HCT116 (cell line): ENCODE results near the gene SLC16A3. TPM values are rescaled to one million over a fixed set of nuclear protein-coding genes. Genes with fewer than 3 reads are reported as not detected.
A peak's percentile ranks its signal among the peaks of the same experiment; 100 is the strongest.

Experiments used
- ATAC-seq: fragments of 200-7000 bp; cut with Tn5 transposase; 2 replicates; pipeline ENCODE4 v1.9.1; 2020; ENCODE audit warnings: mild to moderate bottlenecking, moderate library complexity
- BruUV-seq: library from RNA; stranded (reverse); fragments of 400-500 nt; replicated peaks from 2 replicates; lab custom pipeline; 2021; lab: Mats Ljungman, UMichigan
- CTCF ChIA-PET: fragments of 300-600 bp; sonication (Branson Sonifier 250); formaldehyde crosslinking; loops from one replicate; lab custom pipeline; 2021; ENCODE audit warnings: antibody characterized with exemption; lab: Charles Lee
- POLR2A ChIA-PET: fragments of 300-600, 350-600 bp; sonication (Branson Sonifier 250); formaldehyde crosslinking; loops from one replicate; lab custom pipeline; 2021; ENCODE audit warnings: antibody characterized with exemption; lab: Charles Lee
- RAD21 ChIA-PET, 2 experiments: fragments of 300-600 bp; sonication (Branson Sonifier 250); formaldehyde crosslinking; loops; one replicate each; lab custom pipeline; 2023; ENCODE audit warnings: low total read pairs in 2 of 2; ENCODE audit not compliant: uncharacterized antibody in 2 of 2, unreplicated experiment in 2 of 2, low non-redundant PET in 1 of 2; lab: Charles Lee
- DNase-seq: peaks from one replicate; pipeline ENCODE4 v3.0.0-alpha.2; 2010; ENCODE audit warnings: low read depth, low spot score
- H2AFZ ChIP-seq: fragments of 200-600 bp; shearing (Covaris generic), sonication (generic); 2 replicates; pipeline ENCODE4 v1.6.1; 2017; ENCODE audit warnings: low read depth, mixed run types, mixed read lengths, antibody characterized with exemption, low read length; ENCODE audit not compliant: poor library complexity, severe bottlenecking
- H3K27ac ChIP-seq: 2 replicates; pipeline ENCODE4 v1.5.1; 2012; ENCODE audit warnings: low read depth, low read length
- H3K27me3 ChIP-seq: fragments of 200-600 bp; sonication (generic); 2 replicates; pipeline ENCODE4 v1.6.1; 2016; ENCODE audit warnings: mixed run types, low read length, mixed read lengths; ENCODE audit not compliant: insufficient read depth
- H3K36me3 ChIP-seq, 2 experiments: fragments of 200-500 bp in 1 of 2; fragments of 200-600 bp in 1 of 2; sonication (Bioruptor generic) in 1 of 2; sonication (generic) in 1 of 2; 2 replicates each; pipeline versions ENCODE4 v1.5.1 to v1.6.1; 2014 to 2016; ENCODE audit warnings: low read length in 2 of 2, inconsistent platforms in 1 of 2, mixed read lengths in 1 of 2, mixed run types in 1 of 2; ENCODE audit not compliant: insufficient read depth in 2 of 2, control insufficient read depth in 1 of 2
- H3K4me1 ChIP-seq, 2 experiments: fragments of 200-600 bp in 1 of 2; sonication (generic) in 1 of 2; 2 replicates each; pipeline versions ENCODE4 v1.5.1 to v1.6.1; 2012 to 2017; ENCODE audit warnings: low read length in 2 of 2, inconsistent platforms in 1 of 2, mild to moderate bottlenecking in 1 of 2, mixed read lengths in 1 of 2, mixed run types in 1 of 2, moderate library complexity in 1 of 2; ENCODE audit not compliant: insufficient read depth in 2 of 2, control insufficient read depth in 1 of 2
- H3K4me2 ChIP-seq: fragments of 200-600 bp; sonication (generic); 2 replicates; pipeline ENCODE4 v1.6.1; 2017; ENCODE audit warnings: mixed run types, low read length, mixed read lengths
- H3K4me3 ChIP-seq, 2 experiments: fragments of 200-600 bp in 1 of 2; sonication (generic) in 1 of 2; replicated peaks in 1 of 2; 2 replicates each; pipeline ENCODE4 v1.5.1; 2011 to 2016; ENCODE audit warnings: low read length in 2 of 2, control low read depth in 1 of 2, low read depth in 1 of 2, mild to moderate bottlenecking in 1 of 2, mixed read lengths in 1 of 2, mixed run types in 1 of 2
- H3K79me2 ChIP-seq: fragments of 200-600 bp; sonication (generic); 2 replicates; pipeline ENCODE4 v1.6.1; 2017; ENCODE audit warnings: mild to moderate bottlenecking, mixed run types, low read length, moderate library complexity, mixed read lengths; ENCODE audit not compliant: insufficient read depth
- H3K9ac ChIP-seq: fragments of 200-600 bp; sonication (generic); 2 replicates; pipeline ENCODE4 v1.6.1; 2016; ENCODE audit warnings: low read length, mixed read lengths
- H3K9me2 ChIP-seq: fragments of 200-600 bp; sonication (generic), shearing (Covaris generic); 2 replicates; pipeline ENCODE4 v1.6.1; 2017; ENCODE audit warnings: mixed run types, mild to moderate bottlenecking, moderate library complexity; ENCODE audit not compliant: insufficient read depth
- H3K9me3 ChIP-seq, 2 experiments: fragments of 200-500 bp in 1 of 2; fragments of 200-600 bp in 1 of 2; sonication (Bioruptor generic) in 1 of 2; sonication (generic) in 1 of 2; 2 replicates each; pipeline ENCODE4 v1.6.1; 2014 to 2017; ENCODE audit warnings: low read length in 2 of 2, mixed read lengths in 2 of 2, inconsistent platforms in 1 of 2, low read depth in 1 of 2, mild to moderate bottlenecking in 1 of 2, mixed run types in 1 of 2, moderate library complexity in 1 of 2; ENCODE audit not compliant: control insufficient read depth in 1 of 2, insufficient read depth in 1 of 2
- H4K20me1 ChIP-seq: fragments of 200-600 bp; sonication (generic), shearing (Covaris generic); 2 replicates; pipeline ENCODE4 v1.6.1; 2017; ENCODE audit warnings: mixed run types, mild to moderate bottlenecking, moderate library complexity; ENCODE audit not compliant: insufficient read depth
- ATF3 ChIP-seq: IDR thresholded peaks from 2 replicates; pipeline ENCODE4 v1.6.1; 2012
- CTCF ChIP-seq, 3 experiments: fragments of 200-600 bp in 1 of 3; sonication (generic) in 1 of 3; IDR thresholded peaks in 2 of 3; conservative IDR thresholded peaks in 1 of 3; 2 replicates each; pipeline ENCODE4 v1.5.1; 2012 to 2017; ENCODE audit warnings: low read depth in 2 of 3, low read length in 2 of 3, antibody characterized with exemption in 1 of 3, borderline replicate concordance in 1 of 3, control low read depth in 1 of 3, mild to moderate bottlenecking in 1 of 3, mixed read lengths in 1 of 3, mixed run types in 1 of 3, moderate library complexity in 1 of 3; ENCODE audit not compliant: insufficient read depth in 1 of 3
- FOSL1 ChIP-seq: IDR thresholded peaks from 2 replicates; pipeline ENCODE4 v1.6.1; 2012; ENCODE audit warnings: low read depth
- JUND ChIP-seq: IDR thresholded peaks from 2 replicates; pipeline ENCODE4 v1.6.1; 2012
- REST ChIP-seq: IDR thresholded peaks from 2 replicates; pipeline ENCODE4 v1.6.1; 2012; ENCODE audit warnings: low read depth
- SIN3A ChIP-seq: IDR thresholded peaks from 2 replicates; pipeline ENCODE4 v1.6.1; 2012; ENCODE audit warnings: low read depth
- SP1 ChIP-seq: IDR thresholded peaks from 2 replicates; pipeline ENCODE4 v1.6.1; 2012; ENCODE audit warnings: low read depth
- intact Hi-C: fragments of 100-400 bp; cut with micrococcal nuclease; formaldehyde crosslinking; loops from 2 replicates; pipeline ENCODE4 v1.10.0; 2022
- total RNA-seq: library from RNA; stranded (reverse); gene quantifications from one replicate; pipeline ENCODE4 v1.2.1, GENCODE V29; 2021; ENCODE audit not compliant: unreplicated experiment

SLC16A3 gene
- total RNA-seq, 1 experiment from 2014 or later: 445 TPM

- TF ChIP-seq REST: no peak
- no peak for TF ChIP-seq FOSL1
- no peak for TF ChIP-seq ATF3
- TF ChIP-seq SIN3A: no peak
- no peak for TF ChIP-seq JUND
Measured at GRCh38 chr17:82273327-82274133, 44.7 kb downstream of the SLC16A3 start, which contains the start of gene CSNK1D (continued).

DNA sequence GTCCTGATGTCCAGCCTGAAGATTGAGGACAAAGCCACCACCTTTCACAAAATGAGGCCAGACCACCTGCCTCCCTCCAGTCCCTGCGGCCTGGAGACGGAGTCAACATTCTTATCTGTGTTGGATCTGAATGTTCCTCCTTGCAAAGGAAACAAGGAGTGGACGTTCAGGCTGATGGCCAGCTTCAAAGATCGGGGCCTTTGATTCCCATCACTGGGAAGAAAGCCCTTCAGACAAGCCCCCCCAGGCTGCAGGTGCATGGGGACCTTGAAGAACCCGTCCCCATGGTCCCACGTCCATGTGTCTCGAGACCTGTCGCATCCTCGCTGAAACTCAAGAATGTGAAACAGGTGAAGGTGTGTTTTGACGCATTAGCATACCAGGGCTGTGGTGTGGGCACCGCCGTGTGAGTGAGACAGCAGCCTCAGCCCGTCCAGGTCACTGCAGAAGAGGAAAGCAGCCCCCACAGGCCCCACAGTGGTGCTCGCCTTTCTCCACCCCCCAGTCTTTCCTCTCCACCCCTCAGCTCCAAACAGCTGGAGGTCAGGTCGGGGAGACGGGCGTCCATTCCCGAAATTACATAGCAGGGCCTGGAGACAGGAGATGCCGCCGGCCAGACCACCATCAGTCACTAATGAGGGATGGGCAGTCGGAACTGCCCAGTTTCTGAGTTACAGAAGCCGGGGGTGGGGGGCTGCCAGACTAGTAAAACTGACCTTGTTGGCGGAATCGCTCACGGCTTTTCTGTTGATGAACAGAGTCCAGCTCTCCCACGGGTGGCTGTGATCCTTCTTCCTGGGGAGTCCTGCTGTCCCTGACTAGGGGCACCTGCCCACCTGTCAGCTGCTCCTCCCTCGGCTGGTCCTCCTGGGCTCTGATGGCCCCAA, 45.5 kb downstream of the SLC16A3 start:
- DNase-seq: no peak

More for the DNA sequence above, 45.5 kb downstream of the SLC16A3 start:
- no peaks in the 10 kb centered on the region for H3K27me3 ChIP-seq
- no peaks in the 10 kb centered on the region for H3K9me3 ChIP-seq
- POLR2A ChIA-PET: interaction anchor here (1.0 to 2.4 kb wide), 4 partner anchors 8 to 18 kb away, joined by 3 to 11 read pairs (median 3); no protein-coding TSS in a partner anchor
- peak overlapping the region; percentile 77 for H3K4me3 ChIP-seq
- H3K27ac ChIP-seq: peak overlapping the region; percentile 95; the same call in 1 of the 2 replicates
- no peaks in the 10 kb centered on the region for H3K9me2 ChIP-seq
- no peak overlapping the region for H2AFZ ChIP-seq
- TF ChIP-seq CTCF (IDR thresholded peaks at IDR 0.05 in 2 of 3, conservative IDR thresholded peaks at IDR 0.05 in 1 of 3; ENCODE audit: borderline replicate concordance in 1 of 3, insufficient read depth in 1 of 3, low read depth in 2 of 3, low read length in 2 of 3): no peak
- no peak for TF ChIP-seq SP1
- peaks cover 14% of the 10 kb centered on the region; the same call in 1 of the 2 replicates for H4K20me1 ChIP-seq
- peaks cover 10 to 47% of the 10 kb centered on the region in 2 experiments for H3K4me1 ChIP-seq
- no TSS peak for BruUV-seq
- H3K36me3 ChIP-seq: peaks cover 13 to 25% of the 10 kb centered on the region in 2 experiments
- RAD21 ChIA-PET: no interaction called here
- peaks cover 38% of the 10 kb centered on the region for H3K79me2 ChIP-seq
- peak overlapping the region; percentile 79 for H3K4me2 ChIP-seq
- intact Hi-C loops: no loop called here
- CTCF ChIA-PET: no interaction called here
- H3K9ac ChIP-seq: peak overlapping the region; percentile 91
- no peak for ATAC-seq
